Hindlimb muscle (tissue), 1 donor: Measurements from ENCODE around the gene VPS4B. TPM values are rescaled to one million over a fixed set of nuclear protein-coding genes. Genes with fewer than 3 reads are reported as not detected.
"Not testable (repeated sequence)": the region's sequence is repeated elsewhere in the genome, so short reads cannot be mapped to it uniquely, and the experiment has no call there.

Experiments
- DNase-seq: peaks from one replicate; pipeline ENCODE4 v3.0.0-alpha.2; 2013
- polyA plus RNA-seq: library from polyadenylated mRNA; unstranded; fragments of 120-200 nt; gene quantifications from one replicate; pipeline ENCODE4 v1.2.1, GENCODE V29; 2013; ENCODE audit not compliant: insufficient read length

VPS4B gene
- polyA plus RNA-seq: 24.7 TPM

DNA sequence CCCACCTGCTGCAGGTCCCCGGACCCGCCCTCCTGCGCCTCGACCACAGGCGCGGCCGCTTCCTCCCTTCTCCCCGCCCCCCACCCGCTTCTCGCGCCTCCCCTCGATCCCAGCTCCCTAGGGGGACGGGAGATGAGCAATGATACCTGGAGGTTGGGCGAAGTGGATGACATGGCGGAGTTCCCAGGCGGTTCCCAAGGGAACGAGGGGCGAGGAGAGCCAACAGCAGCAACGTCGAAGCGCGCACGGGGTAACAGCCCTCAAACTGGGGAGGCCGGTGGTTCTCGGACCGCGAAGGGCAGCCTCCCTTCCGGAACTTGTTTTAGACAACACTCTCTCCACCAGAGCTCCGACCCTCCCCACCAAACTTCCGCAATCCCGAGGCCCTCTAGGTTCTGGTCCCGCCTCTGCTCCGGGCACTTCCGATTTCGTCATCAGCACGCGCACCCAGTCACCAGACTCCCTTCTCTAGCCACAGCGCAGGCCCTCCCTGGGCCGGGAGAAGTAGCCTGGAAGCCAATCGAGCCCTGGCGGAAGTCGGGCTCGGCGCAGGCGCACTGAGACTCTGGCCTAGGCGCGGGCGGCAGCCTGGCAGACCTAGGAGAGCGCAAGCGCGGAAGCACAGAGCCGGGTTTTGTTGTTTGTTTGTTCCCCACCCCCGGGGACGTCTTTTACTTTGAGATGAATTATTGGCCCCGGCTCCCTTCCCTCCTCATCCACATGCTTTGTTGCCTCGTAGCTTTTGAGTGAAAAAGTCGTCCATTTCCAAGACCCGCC, at the start of gene VPS4B:
VPS4B (minus strand) TSS at position 390 of the 777 bp plus-strand sequence; CDS start at position 173, 217 bp downstream.
- DNase-seq: peak; percentile 100

DNA sequence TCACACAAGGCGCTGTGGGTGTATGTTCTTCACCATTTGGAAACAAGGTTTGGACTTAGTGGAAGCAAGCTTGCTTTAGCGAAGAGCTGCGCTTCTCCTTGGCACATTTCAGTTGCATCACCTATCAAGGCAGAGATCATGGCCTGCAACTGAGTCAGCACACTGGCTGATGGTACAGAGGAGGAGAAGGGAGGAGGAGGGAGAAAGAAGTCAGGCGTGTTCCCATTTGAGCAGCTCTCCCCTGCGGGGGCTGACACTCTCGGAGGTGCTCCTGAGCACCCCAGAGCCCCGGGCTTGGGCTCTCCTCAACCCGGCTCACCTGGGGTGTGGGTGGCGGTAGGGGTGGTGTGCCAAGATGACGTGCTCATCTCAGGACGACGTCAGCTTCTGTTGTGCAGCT, 48.5 kb upstream of the VPS4B start:
- DNase-seq: no peak

DNA sequence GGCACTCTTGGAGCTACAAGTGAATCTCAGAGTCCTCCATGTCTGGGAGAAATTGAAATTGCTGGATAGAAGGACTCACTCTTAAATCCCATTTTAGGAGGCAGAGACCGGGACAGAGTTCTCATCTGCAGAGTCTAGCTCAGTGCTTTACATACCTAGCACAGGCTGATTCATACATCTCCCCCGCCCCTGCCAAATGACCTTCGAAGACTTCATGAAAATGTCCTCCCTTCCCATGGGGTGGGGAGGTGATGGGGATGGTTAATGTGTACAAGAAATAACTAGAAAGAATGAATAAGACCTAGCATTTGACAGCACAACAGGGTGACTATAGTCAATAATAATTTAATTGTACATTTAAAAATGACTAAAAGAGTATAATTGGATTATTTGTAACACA, 46.3 kb upstream of the VPS4B start:
- DNase-seq: no peak

DNA sequence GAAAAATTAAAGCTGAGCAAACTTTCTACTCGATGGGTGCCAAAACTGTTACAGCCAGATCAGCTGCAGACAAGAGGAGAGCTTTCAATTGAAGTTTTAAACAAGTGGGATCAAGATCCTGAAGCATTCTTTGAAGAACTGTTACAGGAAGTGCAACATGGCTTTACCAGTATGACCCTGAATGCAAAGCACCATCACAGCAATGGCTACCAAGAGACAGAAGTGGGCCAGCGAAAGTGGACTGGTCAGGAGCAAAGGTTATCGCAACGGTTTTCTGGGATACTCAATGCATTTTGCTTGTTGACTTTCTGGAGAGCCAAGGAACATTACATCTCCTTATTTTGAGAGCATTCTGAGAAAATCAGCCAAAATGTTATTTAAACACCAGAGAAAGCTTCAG, 45.4 kb upstream of the VPS4B start:
- DNase-seq: no peak

DNA sequence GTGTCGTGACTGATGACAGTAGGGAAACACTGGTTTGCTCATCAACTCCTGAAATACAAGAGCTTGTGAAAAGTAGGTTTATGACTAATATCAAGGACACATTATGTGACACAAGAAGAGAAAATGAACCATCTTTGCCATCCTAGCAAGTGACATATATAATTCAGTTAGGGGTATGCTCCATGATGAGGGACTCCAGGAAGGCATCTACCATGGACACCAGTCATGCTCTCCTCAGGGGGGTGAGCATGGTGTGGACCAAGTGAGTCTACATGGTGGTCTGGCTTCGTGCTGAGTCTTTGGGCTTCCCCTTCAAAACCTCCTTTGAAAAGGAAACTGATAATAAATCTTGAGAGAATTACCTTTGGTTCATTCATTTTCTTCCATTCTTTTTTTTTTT, 42.8 kb upstream of the VPS4B start:
- no peak for DNase-seq

DNA sequence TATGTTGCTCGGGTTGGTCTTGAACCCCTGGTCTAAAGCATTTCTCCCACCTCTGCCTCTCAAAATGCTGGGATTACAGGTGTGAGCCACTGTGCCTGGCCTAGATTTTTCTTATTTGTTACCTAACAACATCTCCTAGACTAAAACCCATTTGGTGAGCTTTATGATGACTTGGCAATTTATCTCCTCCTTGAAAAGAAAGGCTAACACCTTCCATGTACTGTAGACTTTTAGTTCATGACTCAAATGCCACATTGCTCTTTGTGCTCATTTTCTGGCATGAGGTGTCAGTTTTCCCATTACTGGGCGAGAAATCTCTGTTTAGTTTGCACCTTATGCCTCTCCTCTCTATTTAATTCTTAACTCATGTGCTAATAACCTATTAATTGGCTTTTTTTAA, 42.2 kb upstream of the VPS4B start:
- DNase-seq: no peak

DNA sequence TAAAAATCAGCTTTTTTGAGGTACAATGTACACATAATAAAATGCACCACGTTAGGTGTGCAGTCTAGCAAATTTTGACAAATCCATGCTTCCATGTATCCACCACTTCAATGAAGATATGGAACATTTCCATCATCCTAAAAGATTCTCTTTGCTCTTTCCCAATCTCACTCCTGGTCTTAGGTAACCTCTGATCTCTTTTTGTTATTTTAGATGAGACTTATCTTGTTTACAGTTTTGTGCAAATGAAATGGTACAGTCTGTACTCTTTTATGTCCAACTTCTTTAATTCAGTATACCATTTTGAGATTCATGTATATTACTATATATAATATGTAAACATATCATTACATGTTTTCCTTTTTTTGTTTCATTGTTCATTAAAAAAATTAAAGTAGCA, 38.1 kb upstream of the VPS4B start:
- DNase-seq: no peak

DNA sequence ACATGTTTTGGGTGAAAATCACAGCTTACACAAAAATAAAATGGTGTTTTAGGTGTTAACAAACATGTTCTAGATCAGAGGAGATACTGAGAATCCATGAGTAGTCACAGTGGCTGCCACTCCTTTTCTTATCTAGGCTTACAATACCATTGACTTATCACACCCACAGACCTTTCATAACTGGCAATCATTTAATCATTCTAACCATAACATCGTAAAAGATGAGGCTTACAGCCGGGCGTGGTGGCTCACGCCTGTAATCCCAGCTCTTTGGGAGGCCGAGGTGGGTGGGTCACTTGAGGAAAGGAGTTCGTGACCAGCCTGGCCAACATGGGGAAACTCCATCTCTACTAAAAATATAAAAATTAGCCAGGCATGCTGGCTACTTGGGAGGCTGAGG, 35.7 kb upstream of the VPS4B start:
- DNase-seq: no peak

DNA sequence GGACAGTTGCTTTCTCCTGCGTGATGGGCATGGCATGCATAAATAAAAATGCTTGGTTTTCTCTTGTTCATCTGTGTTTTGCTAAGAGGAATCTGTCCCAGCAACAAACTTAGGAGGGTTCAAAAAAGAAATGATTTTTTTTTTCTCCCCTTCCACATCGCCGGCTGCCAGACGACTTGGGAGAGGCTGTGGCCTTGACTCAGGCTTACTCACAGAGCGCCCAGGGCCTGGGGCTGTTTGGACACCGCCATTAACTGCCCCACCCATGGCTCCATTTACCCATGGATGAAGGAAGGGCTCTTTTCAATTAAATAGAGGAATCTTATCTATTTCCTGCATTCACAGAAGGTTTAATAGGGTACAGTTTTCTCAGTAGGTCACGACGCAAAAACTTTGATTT, 32.2 kb upstream of the VPS4B start:
- no peak for DNase-seq

DNA sequence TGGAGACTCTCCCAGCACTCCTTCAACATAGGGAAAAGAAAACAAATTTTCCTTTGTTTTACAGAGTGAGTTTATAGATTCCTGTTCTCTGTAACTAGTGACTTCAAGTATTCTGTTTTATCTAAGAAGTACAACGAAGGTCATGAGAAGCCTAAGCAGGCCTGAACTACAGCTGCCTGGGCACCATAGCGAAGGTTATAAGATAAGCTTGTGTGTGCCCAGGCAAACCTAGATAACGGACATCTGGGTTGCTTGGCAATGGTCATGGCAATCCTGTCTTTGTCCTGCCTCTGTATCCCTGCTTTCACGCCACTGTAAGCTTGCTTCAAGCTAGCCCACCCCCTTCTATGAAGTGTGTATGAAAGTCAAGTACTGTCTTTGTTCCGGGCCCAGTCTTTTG, 30.5 kb upstream of the VPS4B start:
- not testable (repeated sequence) for DNase-seq

DNA sequence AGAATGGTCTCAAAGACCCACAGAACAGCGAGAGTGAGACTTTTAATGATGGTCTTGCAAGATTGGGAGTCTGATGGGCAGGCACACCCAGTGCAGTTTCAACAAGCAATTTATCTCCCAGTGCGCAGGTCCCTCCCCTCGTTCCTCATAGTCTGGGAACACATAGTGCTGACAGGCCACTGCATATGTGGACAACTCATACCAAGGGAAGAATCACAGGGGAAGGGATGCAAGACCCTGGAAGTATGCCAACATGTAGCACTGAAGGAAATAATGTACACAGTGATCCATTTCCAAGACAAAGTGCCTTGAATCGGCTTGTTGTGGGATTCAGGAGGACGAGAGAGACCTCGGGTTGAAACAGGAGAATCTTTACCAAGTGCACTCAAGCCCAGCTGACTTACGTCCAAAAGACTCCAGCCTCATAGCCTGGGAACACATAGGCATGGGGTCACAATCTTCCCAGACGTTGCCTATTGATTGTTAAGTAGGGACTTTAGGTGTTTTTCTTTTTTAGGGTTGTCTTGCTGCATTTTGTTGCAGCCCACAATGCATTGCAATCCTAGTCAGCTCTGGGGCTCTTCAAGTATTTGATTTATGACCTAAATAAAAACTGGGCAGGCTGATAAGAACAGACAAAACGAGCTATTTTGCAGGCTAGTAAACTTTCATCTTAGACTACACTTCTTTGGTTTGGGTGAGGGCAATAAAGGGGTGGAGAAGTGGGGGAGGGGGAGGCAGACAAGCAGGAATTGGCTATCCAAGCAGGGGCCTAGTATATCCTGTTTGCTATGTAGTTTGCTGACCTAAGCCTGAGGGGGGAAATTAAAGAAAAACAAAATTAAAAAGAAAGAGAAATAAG, 29.8 kb upstream of the VPS4B start:
- DNase-seq: no peak

DNA sequence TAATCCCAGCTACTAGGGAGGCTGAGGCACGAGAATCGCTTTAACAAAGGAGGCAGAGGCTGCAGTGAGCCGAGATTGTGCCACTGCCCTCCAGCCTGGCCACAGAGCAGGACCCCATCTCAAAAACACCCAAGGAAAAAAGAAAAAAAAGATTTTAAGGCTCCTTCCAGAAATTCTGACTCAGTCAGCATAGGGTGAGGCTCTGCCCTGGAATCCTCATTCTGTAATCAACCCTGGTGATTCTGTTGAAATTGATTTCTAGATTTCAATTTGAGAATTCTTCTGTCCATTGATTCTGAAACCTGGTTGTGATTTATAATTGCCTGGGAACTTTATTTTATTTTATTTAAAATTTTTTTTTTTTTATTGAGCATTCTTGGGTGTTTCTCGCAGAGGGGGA, 27.1 kb upstream of the VPS4B start:
- no peak for DNase-seq

DNA sequence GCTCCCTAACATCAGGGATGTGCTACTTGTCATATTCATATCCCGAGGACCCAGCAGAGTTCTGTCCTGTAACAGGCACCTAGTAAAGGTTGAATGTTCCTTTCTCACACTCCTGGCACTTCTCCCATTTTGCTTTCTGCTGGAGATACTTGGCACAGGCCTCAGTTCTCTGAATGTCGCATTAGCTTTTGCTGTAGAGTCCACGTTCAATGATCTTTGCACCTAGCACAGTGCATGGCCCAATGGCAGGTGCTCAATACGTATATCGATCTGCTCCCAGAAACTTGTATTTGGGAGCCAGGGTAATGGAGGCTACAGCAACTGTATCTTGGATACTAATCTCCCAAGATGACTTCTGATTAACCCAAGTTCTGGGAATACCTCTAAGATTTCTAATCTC, 24.8 kb upstream of the VPS4B start:
- DNase-seq: no peak

DNA sequence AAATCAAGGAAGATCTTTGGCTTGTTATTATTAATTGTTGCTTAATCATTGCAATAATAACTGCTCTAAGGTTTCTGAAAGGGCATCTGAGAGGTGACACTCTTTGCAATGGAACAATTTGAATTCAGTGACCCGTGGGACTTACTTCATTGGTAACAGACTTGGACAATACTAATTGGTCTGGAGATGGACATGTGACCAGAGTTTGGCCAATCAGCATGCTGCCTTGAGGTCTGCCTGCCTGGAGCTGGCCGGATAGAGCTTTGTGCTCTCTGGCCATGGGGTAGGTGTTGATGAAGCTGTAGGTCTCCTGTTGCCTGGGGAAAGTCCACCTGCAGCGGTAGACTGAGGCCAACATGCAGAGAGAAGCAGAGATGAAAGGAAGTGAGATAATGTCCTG, 24.0 kb upstream of the VPS4B start:
- DNase-seq: no peak

DNA sequence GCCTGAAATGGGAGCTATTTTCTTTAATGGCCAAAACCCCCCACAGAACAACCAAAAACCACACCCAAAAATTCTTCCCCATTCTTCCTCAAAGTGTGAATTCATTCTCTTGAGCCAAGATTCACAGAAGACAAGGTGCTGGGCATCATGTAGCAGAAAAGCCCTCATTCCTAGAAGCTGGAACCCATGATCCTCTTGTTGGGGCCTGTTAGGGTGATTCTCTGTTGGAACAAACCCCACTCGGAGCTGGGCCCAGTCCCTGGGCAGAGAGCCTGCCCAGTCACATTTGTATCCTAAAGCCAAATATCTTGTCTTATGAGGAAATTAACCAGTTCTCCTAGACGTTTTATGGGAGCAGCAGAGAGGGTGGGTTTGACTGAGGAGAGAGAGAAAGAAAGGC, 22.8 kb upstream of the VPS4B start:
- no peak for DNase-seq

DNA sequence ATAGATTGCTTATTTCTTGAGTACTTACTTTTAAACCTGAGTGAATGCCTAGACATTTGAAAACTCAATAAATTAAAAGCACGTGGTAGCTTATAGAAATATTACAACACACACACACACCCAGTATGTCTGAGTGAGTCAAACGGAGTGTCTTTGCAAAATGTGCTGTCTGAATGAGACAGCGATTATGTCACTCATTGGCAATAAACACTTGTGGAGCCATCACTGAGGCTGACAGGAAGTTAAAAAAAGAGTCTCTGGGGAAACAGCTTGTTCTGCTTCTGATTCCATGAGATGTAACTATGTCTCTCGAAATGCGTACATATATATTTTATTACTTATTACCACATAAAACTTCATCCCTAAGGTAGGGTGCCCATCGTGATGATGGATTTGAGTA, 22.3 kb upstream of the VPS4B start:
- DNase-seq: no peak

DNA sequence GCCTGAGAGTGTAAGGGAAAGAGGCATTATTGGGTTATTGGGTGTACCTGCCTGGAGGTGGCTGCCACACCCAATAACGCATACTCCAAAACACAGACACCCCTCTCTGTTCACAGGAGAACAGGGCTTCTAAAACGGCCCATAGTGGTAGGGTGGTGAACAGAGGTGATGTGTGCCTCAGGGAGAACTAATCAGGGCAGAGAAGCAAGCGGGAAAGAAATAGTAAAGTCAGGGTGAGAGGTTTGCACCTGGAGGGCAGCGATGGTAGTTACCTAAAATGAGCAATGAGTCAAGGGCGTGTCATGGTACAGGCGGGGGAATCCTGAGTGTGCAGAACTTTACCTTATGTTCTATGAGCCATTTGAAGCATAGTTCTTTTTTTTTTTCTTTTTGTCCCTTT, 21.6 kb upstream of the VPS4B start:
- no peak for DNase-seq

DNA sequence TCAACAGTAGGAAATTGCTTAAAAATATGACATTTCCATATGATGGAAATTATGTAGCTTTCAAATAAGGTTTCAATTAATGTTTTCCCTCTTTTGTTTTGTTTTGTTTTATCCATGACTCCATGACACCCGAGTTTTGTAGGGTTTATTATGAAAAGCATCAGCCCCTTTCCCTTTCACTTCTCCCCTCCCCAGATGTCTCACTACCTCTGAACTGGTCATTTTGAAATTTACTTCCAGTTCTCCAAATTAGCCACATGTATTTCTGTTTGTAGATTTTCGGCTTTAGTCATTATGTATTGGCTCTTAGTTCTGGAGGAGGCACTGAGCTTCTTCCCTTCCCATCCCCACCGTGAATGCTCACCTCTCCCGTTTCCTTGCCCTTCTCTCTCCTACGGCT, 18.6 kb upstream of the VPS4B start:
- no peak for DNase-seq

DNA sequence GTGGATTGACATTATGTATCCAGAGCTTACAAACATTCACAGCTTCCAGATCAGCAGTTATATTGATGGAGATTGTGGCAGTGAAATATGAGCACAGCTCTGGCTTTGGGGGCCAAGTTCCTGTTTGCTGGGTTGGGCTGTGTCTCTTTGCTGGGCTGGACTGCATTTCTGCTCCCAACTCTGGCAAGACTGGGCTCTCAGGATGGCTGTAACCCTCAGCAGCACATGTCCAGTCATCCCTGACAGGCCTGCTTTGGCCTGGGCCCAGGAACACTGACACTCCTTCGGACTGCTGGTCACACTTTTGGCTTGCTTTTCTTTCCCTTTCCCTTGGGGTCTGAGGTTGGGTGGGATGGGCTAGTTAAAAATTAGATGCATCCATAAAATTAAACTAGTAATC, 17.9 kb upstream of the VPS4B start:
- DNase-seq: no peak

DNA sequence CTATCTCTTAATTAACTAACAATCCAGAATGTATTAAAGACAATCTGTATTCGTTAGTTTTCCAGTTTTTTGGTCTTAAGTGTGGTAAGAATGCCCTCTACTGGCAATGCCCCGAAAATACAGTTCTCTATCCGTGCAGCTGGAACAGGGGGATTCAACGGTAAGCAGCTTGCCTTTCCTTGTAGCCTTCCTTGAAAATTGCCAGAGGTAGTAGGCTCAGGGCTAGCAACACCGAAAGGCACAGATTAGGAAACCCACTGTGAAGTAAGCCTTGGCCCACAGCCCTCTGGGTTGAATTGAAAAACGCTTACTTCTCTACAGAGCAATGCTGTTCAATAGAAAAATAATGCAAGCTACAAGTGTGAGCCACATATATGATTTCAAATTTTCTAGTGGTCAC, 17.1 kb upstream of the VPS4B start:
- no peak for DNase-seq

DNA sequence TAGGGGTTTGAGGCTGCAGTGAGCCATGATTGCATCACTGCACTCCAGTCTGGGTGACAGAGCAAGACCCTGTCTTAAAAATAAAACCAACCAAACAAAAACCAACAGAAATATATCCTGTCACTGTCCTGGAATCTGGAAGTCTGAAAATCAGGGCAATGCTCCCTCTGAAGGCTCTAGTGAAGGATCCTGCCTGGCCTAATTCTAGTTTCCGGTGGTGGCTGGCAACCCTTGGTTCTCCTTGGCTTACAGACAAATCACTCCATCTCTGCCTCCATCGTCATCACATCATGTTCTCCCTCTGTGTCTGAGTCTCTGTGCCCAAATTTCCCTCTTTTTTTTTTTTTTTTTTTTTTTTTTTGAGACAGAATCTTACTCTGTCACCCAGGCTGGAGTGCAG, 15.9 kb upstream of the VPS4B start:
- DNase-seq: no peak

DNA sequence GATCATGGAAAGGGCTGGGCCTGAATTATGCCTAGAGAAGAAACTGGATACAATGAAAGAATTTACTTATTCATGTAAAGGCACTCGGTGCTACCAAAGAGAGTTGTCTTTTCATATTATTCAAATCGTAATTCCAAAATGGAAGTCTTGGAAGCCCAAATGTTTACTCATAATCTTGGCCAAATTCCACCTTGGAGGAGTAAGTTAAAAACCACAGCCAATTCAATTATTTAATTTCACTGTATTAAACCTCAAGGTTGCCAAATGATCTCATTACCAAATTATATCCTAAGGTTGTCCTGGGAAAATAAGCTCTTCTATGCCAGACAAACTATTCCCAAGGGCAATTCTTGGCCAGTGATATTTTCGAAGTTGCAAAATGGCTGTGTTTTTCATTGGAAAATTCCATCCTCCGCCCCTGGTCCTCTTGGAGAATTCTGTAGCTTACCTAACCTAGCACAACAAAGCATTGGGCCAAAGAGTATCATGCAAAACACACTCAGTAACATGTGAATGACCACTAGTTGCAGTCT, 11.1 kb upstream of the VPS4B start:
- DNase-seq: peak; percentile 74

DNA sequence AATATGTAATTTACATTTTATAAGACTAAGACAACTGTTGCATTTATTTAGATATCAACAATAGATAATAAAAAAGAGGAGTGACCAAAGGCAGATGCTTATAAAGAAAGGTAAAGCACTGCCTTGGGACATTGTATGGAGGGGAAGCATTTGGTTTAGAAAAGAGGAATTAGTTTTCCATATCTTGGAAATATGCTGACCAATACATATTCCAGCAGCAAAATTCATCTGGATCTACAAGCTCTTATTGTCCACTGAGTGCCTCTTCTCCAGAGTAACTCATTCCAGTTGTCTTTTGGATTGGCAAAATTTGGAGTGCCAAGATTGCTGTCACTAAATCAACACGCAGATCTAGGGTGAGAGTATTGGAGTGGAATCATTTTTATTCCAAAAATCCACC, 8.9 kb upstream of the VPS4B start:
- DNase-seq: no peak

DNA sequence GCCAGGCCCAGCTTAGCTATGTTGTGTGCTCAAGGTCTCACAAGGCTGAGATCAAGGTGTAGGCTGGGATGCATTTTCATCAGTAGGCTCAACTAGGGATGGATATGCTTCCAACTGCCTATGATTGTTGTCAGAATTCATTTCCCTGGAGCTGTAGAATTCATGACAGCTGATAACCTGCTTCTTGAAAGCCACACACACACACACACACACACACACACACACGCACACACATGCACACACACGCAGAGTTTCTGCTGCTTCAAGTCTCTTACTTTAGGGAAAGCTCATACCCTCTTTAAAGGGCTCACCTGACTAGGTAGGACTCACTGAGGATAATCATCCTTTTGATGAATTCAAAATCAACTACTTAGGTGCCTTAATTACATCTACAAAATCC, 8.2 kb upstream of the VPS4B start:
- DNase-seq: no peak
